ENCODE results near the gene FTSJ1. TPM values are rescaled to one million over a fixed set of nuclear protein-coding genes. Genes with fewer than 3 reads are reported as not detected.

The FTSJ1 gene
- total and polyA plus RNA-seq, 9 donors, result 24.0 to 34.3 (median 26.0) TPM

- Histone ChIP-seq H3K27ac (ENCODE audit: low read length) (no peak overlapping the region), H3K4me1 (ENCODE audit: control insufficient read depth, insufficient read depth, low read length) (no peaks in the 10 kb centered on the region), H3K36me3 (ENCODE audit: control insufficient read depth, insufficient read depth, low read length) (peaks cover 12% of the 10 kb centered on the region), H3K27me3 (ENCODE audit: control insufficient read depth, insufficient read depth, low read length) (no peaks in the 10 kb centered on the region), H3K9me3 (replicated peaks; ENCODE audit: control insufficient read depth, low read depth, low read length) (no peaks in the 10 kb centered on the region), H3K4me3 (ENCODE audit: low read length) (no peak overlapping the region)
- WGBS (ENCODE audit: insufficient coverage), result 90% methylated on average over 19 of the region's 19 CpGs
- DNase-seq, result no peak
Observed at GRCh38 chrX:48477960-48478755, 2.2 kb downstream of the FTSJ1 start.

- Histone ChIP-seq H3K27me3 (ENCODE audit: control insufficient read depth, insufficient read depth, low read length) (no peaks in the 10 kb centered on the region), H3K36me3 (ENCODE audit: control insufficient read depth, insufficient read depth, low read length) (peaks cover 12% of the 10 kb centered on the region), H3K4me1 (ENCODE audit: control insufficient read depth, insufficient read depth, low read length) (no peaks in the 10 kb centered on the region), H3K9me3 (replicated peaks; ENCODE audit: control insufficient read depth, low read depth, low read length) (no peaks in the 10 kb centered on the region), H3K4me3 (ENCODE audit: low read length) (no peak overlapping the region), H3K27ac (ENCODE audit: low read length) (no peak overlapping the region)
- 86% methylated on average over 1 of the region's 5 CpGs for WGBS (ENCODE audit: insufficient coverage)
- no peak for DNase-seq
Observed at GRCh38 chrX:48478806-48479205, 2.8 kb downstream of the FTSJ1 start.

GRCh38 chrX:48480142-48480541 lies 4.1 kb downstream of the FTSJ1 start:
- peaks cover 12% of the 10 kb centered on the region for H3K36me3 ChIP-seq (ENCODE audit: control insufficient read depth, insufficient read depth, low read length)
- 77% methylated on average over 3 of the region's 3 CpGs for WGBS (ENCODE audit: insufficient coverage)
- no peak for DNase-seq
- no peaks in the 10 kb centered on the region for H3K4me1 ChIP-seq (ENCODE audit: control insufficient read depth, insufficient read depth, low read length)
- H3K4me3 ChIP-seq (ENCODE audit: low read length), result no peak overlapping the region
- no peaks in the 10 kb centered on the region for H3K27me3 ChIP-seq (ENCODE audit: control insufficient read depth, insufficient read depth, low read length)
- no peaks in the 10 kb centered on the region for H3K9me3 ChIP-seq (replicated peaks; ENCODE audit: control insufficient read depth, low read depth, low read length)
- no peak overlapping the region for H3K27ac ChIP-seq (ENCODE audit: low read length)

GRCh38 chrX:48480583-48480982 lies 4.6 kb downstream of the FTSJ1 start:
- no peak overlapping the region for H3K27ac ChIP-seq (ENCODE audit: low read length)
- H3K4me3 ChIP-seq (ENCODE audit: low read length), result no peak overlapping the region
- peaks cover 12% of the 10 kb centered on the region for H3K36me3 ChIP-seq (ENCODE audit: control insufficient read depth, insufficient read depth, low read length)
- DNase-seq, result no peak
- H3K9me3 ChIP-seq (replicated peaks; ENCODE audit: control insufficient read depth, low read depth, low read length), result no peaks in the 10 kb centered on the region
- WGBS (ENCODE audit: insufficient coverage), result 88% methylated on average over 3 of the region's 3 CpGs
- no peaks in the 10 kb centered on the region for H3K27me3 ChIP-seq (ENCODE audit: control insufficient read depth, insufficient read depth, low read length)
- no peaks in the 10 kb centered on the region for H3K4me1 ChIP-seq (ENCODE audit: control insufficient read depth, insufficient read depth, low read length)

GRCh38 chrX:48482526-48482925 lies 6.5 kb downstream of the FTSJ1 start:
- H3K36me3 ChIP-seq (ENCODE audit: control insufficient read depth, insufficient read depth, low read length), result peaks cover 12% of the 10 kb centered on the region
- H3K27ac ChIP-seq (ENCODE audit: low read length), result no peak overlapping the region
- H3K4me3 ChIP-seq (ENCODE audit: low read length), result no peak overlapping the region
- DNase-seq, result no peak
- no peaks in the 10 kb centered on the region for H3K27me3 ChIP-seq (ENCODE audit: control insufficient read depth, insufficient read depth, low read length)
- no peaks in the 10 kb centered on the region for H3K4me1 ChIP-seq (ENCODE audit: control insufficient read depth, insufficient read depth, low read length)
- 65% methylated on average over 6 of the region's 7 CpGs for WGBS (ENCODE audit: insufficient coverage)
- H3K9me3 ChIP-seq (replicated peaks; ENCODE audit: control insufficient read depth, low read depth, low read length), result no peaks in the 10 kb centered on the region

GRCh38 chrX:48487362-48487798 lies 11.4 kb downstream of the FTSJ1 start:
- Histone ChIP-seq H3K27ac (ENCODE audit: low read length) (no peak overlapping the region), H3K36me3 (ENCODE audit: control insufficient read depth, insufficient read depth, low read length) (peaks cover 4% of the 10 kb centered on the region), H3K27me3 (ENCODE audit: control insufficient read depth, insufficient read depth, low read length) (no peaks in the 10 kb centered on the region), H3K4me3 (ENCODE audit: low read length) (no peak overlapping the region), H3K4me1 (ENCODE audit: control insufficient read depth, insufficient read depth, low read length) (no peaks in the 10 kb centered on the region), H3K9me3 (replicated peaks; ENCODE audit: control insufficient read depth, low read depth, low read length) (peaks cover 3% of the 10 kb centered on the region)
- WGBS (ENCODE audit: insufficient coverage), result 75% methylated on average over 6 of the region's 10 CpGs
- no peak for DNase-seq

GRCh38 chrX:48488034-48488433 lies 12.0 kb downstream of the FTSJ1 start:
- no peak for DNase-seq
- Histone ChIP-seq H3K36me3 (ENCODE audit: control insufficient read depth, insufficient read depth, low read length) (no peaks in the 10 kb centered on the region), H3K4me1 (ENCODE audit: control insufficient read depth, insufficient read depth, low read length) (no peaks in the 10 kb centered on the region), H3K4me3 (ENCODE audit: low read length) (no peak overlapping the region), H3K9me3 (replicated peaks; ENCODE audit: control insufficient read depth, low read depth, low read length) (peaks cover 3% of the 10 kb centered on the region), H3K27me3 (ENCODE audit: control insufficient read depth, insufficient read depth, low read length) (no peaks in the 10 kb centered on the region), H3K27ac (ENCODE audit: low read length) (no peak overlapping the region)
- 94% methylated on average over 3 of the region's 3 CpGs for WGBS (ENCODE audit: insufficient coverage)

- no peak overlapping the region for H3K27ac ChIP-seq (ENCODE audit: low read length)
Observed at GRCh38 chrX:48489296-48489695, 13.3 kb downstream of the FTSJ1 start.

GRCh38 chrX:48489892-48490291 lies 13.9 kb downstream of the FTSJ1 start:
- peaks cover 3% of the 10 kb centered on the region for H3K9me3 ChIP-seq (replicated peaks; ENCODE audit: control insufficient read depth, low read depth, low read length)
- WGBS (ENCODE audit: insufficient coverage), result 80% methylated on average over 1 of the region's 2 CpGs
- no peak overlapping the region for H3K27ac ChIP-seq (ENCODE audit: low read length)
- H3K27me3 ChIP-seq (ENCODE audit: control insufficient read depth, insufficient read depth, low read length), result no peaks in the 10 kb centered on the region
- DNase-seq, result no peak
- no peaks in the 10 kb centered on the region for H3K36me3 ChIP-seq (ENCODE audit: control insufficient read depth, insufficient read depth, low read length)
- H3K4me1 ChIP-seq (ENCODE audit: control insufficient read depth, insufficient read depth, low read length), result no peaks in the 10 kb centered on the region
- H3K4me3 ChIP-seq (ENCODE audit: low read length), result no peak overlapping the region

More at GRCh38 chrX:48489296-48489695, 13.3 kb downstream of the FTSJ1 start:
- Histone ChIP-seq H3K4me1 (ENCODE audit: control insufficient read depth, insufficient read depth, low read length) (no peaks in the 10 kb centered on the region), H3K36me3 (ENCODE audit: control insufficient read depth, insufficient read depth, low read length) (no peaks in the 10 kb centered on the region), H3K4me3 (ENCODE audit: low read length) (no peak overlapping the region), H3K27me3 (ENCODE audit: control insufficient read depth, insufficient read depth, low read length) (no peaks in the 10 kb centered on the region), H3K9me3 (replicated peaks; ENCODE audit: control insufficient read depth, low read depth, low read length) (peaks cover 3% of the 10 kb centered on the region)
- no peak for DNase-seq
- WGBS (ENCODE audit: insufficient coverage), result 86% methylated on average over 8 of the region's 9 CpGs

GRCh38 chrX:48490661-48491060 lies 14.7 kb downstream of the FTSJ1 start:
- peaks cover 3% of the 10 kb centered on the region for H3K9me3 ChIP-seq (replicated peaks; ENCODE audit: control insufficient read depth, low read depth, low read length)
- H3K36me3 ChIP-seq (ENCODE audit: control insufficient read depth, insufficient read depth, low read length), result no peaks in the 10 kb centered on the region
- no peaks in the 10 kb centered on the region for H3K27me3 ChIP-seq (ENCODE audit: control insufficient read depth, insufficient read depth, low read length)
- H3K4me3 ChIP-seq (ENCODE audit: low read length), result no peak overlapping the region
- no peak overlapping the region for H3K27ac ChIP-seq (ENCODE audit: low read length)
- WGBS (ENCODE audit: insufficient coverage), result 74% methylated on average over 5 of the region's 8 CpGs
- no peak for DNase-seq
- H3K4me1 ChIP-seq (ENCODE audit: control insufficient read depth, insufficient read depth, low read length), result no peaks in the 10 kb centered on the region

All from muscle of leg (tissue), 11 donors.